GM19372 (cell line): Measurements from ENCODE around the gene KMT2C.

Source experiments
- ATAC-seq: cut with Tn5 transposase; IDR thresholded peaks from one replicate; pipeline ENCODE4 v1.9.1; 2021; ENCODE audit warnings: mild to moderate bottlenecking, low read depth, moderate library complexity; ENCODE audit not compliant: unreplicated experiment

KMT2C gene

DNA sequence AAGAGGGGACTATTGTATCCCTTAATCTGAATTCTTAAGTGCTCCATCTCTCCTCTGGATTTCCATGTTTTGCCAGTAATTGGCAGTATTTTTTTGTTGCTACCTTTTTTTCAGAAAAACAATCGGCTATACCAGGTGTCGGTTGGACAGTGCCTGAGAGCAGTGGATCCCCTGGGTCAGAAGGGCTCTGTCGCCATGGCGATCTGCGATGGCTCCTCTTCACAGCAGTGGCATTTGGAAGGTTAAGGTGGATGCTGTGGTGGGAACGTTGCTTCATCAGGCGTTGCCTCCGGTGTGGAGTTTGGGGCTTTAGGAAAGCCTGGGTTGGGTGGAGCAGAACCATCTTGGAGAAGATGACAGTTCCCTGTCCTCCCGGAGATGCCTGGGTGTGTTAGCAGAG lies 314.4 kb downstream of the KMT2C start:
- ATAC-seq: no peak

- no peak for ATAC-seq
Observed at GRCh38 chr7:152120776-152121175, 315.0 kb downstream of the KMT2C start.

GRCh38 chr7:152120210-152120609 lies 315.6 kb downstream of the KMT2C start:
- ATAC-seq: no peak

DNA sequence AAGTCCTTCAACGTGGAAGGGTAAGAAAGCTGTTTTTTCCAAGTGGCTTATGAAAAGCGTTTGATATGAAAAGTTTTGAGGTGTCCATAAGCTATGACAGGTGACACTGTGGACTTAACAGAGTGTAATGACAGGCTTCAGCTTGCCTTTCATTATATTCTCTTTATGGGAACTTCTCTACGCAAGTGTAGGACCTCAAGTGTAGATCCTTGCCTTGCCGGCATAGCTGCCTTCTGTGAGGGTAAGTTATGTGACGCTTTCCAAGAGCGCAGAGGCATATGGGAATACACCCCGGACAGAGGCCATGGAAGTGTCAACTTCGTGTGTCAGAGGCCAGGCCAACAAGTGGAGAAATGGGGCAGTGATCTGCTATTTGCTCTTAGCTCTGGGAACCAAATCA lies 318.4 kb downstream of the KMT2C start:
- no peak for ATAC-seq

DNA sequence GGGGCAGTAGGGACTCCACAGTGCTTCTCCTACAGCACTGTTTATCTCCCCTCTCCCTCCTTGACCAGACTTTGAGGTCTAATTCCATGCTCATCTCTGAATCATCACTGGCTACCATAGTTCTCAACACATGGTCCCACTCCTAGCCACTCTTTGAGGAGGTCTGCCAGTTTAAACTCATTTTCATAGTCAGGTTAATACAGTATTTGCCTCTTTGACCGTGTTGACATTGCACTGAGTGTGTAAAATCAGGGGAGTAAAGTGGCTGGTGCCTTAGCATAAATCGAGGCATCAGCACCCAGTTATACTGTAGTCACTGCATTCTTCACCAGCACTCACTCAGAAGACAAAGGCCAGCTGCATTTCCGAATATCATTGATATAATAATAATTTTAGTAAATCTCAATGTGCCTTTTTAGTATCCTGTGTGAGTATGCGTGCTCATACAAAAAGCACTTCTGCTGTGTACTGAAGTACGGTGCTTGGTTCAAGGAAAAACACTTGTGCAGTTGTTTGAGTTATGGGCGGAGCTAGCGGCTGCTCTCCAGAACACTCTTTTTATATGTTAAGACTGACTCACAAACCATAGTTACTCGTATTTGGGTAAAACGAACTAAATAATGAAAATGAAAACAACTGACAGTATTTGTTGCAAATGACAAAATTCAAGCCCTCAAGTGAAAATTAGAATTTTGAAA lies 320.6 kb downstream of the KMT2C start:
- ATAC-seq: no peak

DNA sequence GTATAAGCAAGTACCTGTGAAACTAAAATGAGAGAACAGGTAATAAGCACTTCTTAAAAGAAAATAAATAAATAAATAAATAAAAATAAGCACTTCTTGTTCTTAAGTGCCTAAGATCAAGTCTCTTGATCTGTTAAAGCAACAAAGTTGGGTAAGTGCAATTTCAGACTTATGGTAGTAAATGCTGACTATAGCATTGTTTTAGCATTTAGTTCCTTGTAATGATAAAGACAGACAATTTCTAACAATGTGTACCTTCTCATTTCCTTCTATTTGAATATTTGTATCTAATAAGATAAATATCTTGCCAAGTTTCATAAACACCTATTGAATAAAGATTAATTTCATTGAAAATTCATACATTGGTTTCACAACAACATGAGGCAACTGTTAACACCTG lies 323.0 kb downstream of the KMT2C start:
- ATAC-seq: no peak

- ATAC-seq: no peak
Observed at GRCh38 chr7:152108359-152108758, 327.4 kb downstream of the KMT2C start.

- no peak for ATAC-seq
Observed at GRCh38 chr7:152107945-152108344, 327.9 kb downstream of the KMT2C start.

- no peak for ATAC-seq
Observed at GRCh38 chr7:152106990-152107389, 328.8 kb downstream of the KMT2C start.

GRCh38 chr7:152105205-152105604 lies 330.6 kb downstream of the KMT2C start:
- no peak for ATAC-seq

DNA sequence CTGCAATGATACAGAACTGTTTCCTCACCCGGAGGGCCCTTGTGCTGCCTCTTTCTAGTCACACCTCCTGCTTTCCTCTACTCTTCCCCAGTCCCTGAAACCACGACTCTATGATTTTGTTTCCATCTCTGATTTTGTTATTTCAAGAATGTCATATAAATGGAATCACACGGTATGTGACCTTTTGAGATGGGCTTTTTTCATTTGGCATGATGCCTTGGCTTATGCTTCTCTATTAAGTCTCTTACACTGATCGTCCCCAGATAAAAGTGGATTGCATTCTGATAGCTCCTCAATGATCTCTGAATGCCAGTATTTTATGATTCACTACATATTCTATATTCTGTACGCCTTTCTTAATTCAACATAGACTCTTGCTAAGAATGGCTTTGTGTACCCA lies 332.1 kb downstream of the KMT2C start:
- ATAC-seq: no peak

- ATAC-seq: no peak
Observed at GRCh38 chr7:152103066-152103465, 332.7 kb downstream of the KMT2C start.

GRCh38 chr7:152097330-152097729 lies 338.5 kb downstream of the KMT2C start:
- ATAC-seq: no peak

- no peak for ATAC-seq
Observed at GRCh38 chr7:152095771-152096170, 340.0 kb downstream of the KMT2C start.

GRCh38 chr7:152093717-152094116 lies 342.1 kb downstream of the KMT2C start:
- ATAC-seq: no peak

DNA sequence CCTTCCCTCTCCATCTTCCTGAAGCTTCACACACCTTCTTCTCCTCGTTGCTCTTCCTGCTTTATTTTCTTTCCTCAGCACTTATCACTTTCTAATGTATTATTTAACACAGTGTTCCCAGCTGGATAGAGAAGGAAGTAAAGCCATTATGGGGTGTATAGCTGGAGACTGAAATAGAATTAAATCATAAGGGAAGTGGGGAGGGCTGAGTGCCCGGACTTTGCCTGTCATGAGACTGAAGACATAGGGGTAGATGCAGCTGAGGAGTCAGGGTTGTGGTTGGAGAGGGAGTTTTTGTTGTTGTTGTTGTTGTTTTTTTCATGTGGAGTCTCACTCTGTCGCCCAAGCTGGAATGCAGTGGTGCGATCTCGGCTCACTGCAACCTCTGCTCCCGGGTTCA lies 345.1 kb downstream of the KMT2C start:
- ATAC-seq: no peak

DNA sequence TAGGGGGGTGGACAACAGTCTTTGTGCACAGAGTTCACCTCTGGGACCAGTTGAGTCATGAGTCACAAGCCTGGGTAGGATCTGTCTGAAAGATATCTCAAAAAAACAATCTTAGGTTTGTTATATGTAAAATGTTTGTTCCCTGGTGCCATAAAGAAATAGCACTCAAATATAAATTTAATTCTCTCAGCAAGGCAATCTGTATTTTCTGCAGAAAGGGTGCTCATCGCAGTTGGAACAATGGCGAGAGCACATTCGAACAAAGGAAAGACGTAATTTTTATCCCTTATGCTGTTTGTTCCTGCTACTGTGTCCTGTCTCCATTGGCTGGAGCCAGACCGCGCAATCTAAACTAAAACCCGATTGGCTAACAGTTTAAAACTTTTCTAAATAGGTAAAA lies 346.6 kb downstream of the KMT2C start:
- no peak for ATAC-seq

- ATAC-seq: no peak
Observed at GRCh38 chr7:152086513-152086912, 349.3 kb downstream of the KMT2C start.

DNA sequence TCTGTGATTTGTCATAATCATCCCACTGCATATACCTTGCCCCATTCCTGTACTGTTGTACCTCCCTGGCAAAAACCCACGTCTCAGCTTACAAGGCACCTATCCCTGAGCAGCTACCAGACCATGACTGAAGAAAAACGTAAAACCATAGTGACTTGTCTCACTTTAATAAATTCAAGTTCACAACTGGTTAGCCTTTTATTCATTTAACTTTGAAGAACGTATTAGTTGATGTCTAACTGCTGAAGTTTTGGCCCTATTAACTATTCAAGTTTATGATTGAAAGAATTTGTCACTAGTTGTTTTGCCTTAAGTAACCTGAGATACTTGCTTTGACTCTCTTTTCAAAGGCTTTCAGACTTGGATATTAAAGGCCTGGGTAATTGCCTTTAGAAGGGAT lies 350.7 kb downstream of the KMT2C start:
- no peak for ATAC-seq
